ENCODE results near the gene PLCXD1.
A peak's percentile ranks its signal among the peaks of the same experiment; 100 is the strongest.
"Not testable (repeated sequence)": the region's sequence is repeated elsewhere in the genome, so short reads cannot be mapped to it uniquely, and the experiment has no call there.

PLCXD1 gene

GRCh38 chrX:261167-261918, 19.8 kb upstream of the PLCXD1 start:
- DNase-seq (ENCODE audit: low read depth, low spot score): no peak
- no peak overlapping the region for H3K4me3 ChIP-seq (ENCODE audit: low read length)

- DNase-seq (ENCODE audit: low read depth, low spot score): no peak
- H3K4me3 ChIP-seq (ENCODE audit: low read length): no peak overlapping the region
These were observed 19.2 kb upstream of the PLCXD1 start for GRCh38 chrX:261919-262352.

- no peak for DNase-seq (ENCODE audit: low read depth, low spot score)
- no peak overlapping the region for H3K4me3 ChIP-seq (ENCODE audit: low read length)
These were observed 18.7 kb upstream of the PLCXD1 start for GRCh38 chrX:262381-262909.

GRCh38 chrX:264006-264405, 17.2 kb upstream of the PLCXD1 start:
- H3K4me3 ChIP-seq (ENCODE audit: low read length); DNase-seq (ENCODE audit: low read depth, low spot score): not testable (repeated sequence)

GRCh38 chrX:264634-265455, 16.3 kb upstream of the PLCXD1 start:
- no peak for DNase-seq (ENCODE audit: low read depth, low spot score)
- H3K4me3 ChIP-seq (ENCODE audit: low read length): no peak overlapping the region

- DNase-seq (ENCODE audit: low read depth, low spot score): no peak
- H3K4me3 ChIP-seq (ENCODE audit: low read length): no peak overlapping the region
These were observed 15.7 kb upstream of the PLCXD1 start for GRCh38 chrX:265502-265901.

- DNase-seq (ENCODE audit: low read depth, low spot score): no peak
- H3K4me3 ChIP-seq (ENCODE audit: low read length): no peak overlapping the region
These were observed 13.4 kb upstream of the PLCXD1 start for GRCh38 chrX:267771-268261.

GRCh38 chrX:270848-271367, 10.3 kb upstream of the PLCXD1 start:
- no peak for DNase-seq (ENCODE audit: low read depth, low spot score)
- no peak overlapping the region for H3K4me3 ChIP-seq (ENCODE audit: low read length)

- DNase-seq (ENCODE audit: low read depth, low spot score): peak; percentile 21
- H3K4me3 ChIP-seq (ENCODE audit: low read length): no peak overlapping the region
These were observed 6.2 kb upstream of the PLCXD1 start for GRCh38 chrX:274904-275475.

GRCh38 chrX:275476-275966, 5.7 kb upstream of the PLCXD1 start:
- H3K4me3 ChIP-seq (ENCODE audit: low read length): no peak overlapping the region; the same call in 1 of the 2 replicates
- DNase-seq (ENCODE audit: low read depth, low spot score): no peak

GRCh38 chrX:275967-276580, 5.1 kb upstream of the PLCXD1 start:
- DNase-seq (ENCODE audit: low read depth, low spot score): no peak
- peak overlapping the region; percentile 9 for H3K4me3 ChIP-seq (ENCODE audit: low read length)

- DNase-seq (ENCODE audit: low read depth, low spot score): no peak
- no peak overlapping the region; the same call in 1 of the 2 replicates for H3K4me3 ChIP-seq (ENCODE audit: low read length)
These were observed 4.5 kb upstream of the PLCXD1 start for GRCh38 chrX:276581-277201.

- not testable (repeated sequence) for DNase-seq (ENCODE audit: low read depth, low spot score); H3K4me3 ChIP-seq (ENCODE audit: low read length)
These were observed 1.2 kb upstream of the PLCXD1 start for GRCh38 chrX:279757-280604.

GRCh38 chrX:280722-281121, 459 bp upstream of the PLCXD1 start:
- DNase-seq (ENCODE audit: low read depth, low spot score); H3K4me3 ChIP-seq (ENCODE audit: low read length): not testable (repeated sequence)

GRCh38 chrX:282000-282681, 960 bp downstream of the PLCXD1 start:
- DNase-seq (ENCODE audit: low read depth, low spot score); H3K4me3 ChIP-seq (ENCODE audit: low read length): not testable (repeated sequence)

GRCh38 chrX:283115-283845, 2.1 kb downstream of the PLCXD1 start:
- DNase-seq (ENCODE audit: low read depth, low spot score): peak; percentile 92
- peak overlapping the region; percentile 60 for H3K4me3 ChIP-seq (ENCODE audit: low read length)

Measured in Jurkat, Clone E6-1 (cell line).